Neural cell (in vitro differentiated cells): ENCODE data around the gene TNFRSF17. TPM values are rescaled to one million over a fixed set of nuclear protein-coding genes. Genes with fewer than 3 reads are reported as not detected.

Experiments used
- H2AFZ ChIP-seq: fragments of 200-600, 300-800 bp; sonication (generic), shearing (Covaris generic); 2 replicates; pipeline ENCODE4 v1.6.0; 2014; ENCODE audit warnings: low read depth, mild to moderate bottlenecking, antibody characterized with exemption, low read length, moderate library complexity
- H3F3A ChIP-seq: fragments of 200-600 bp; shearing (Covaris generic); 2 replicates; pipeline ENCODE4 v1.6.1; 2016; ENCODE audit warnings: mild to moderate bottlenecking, moderate library complexity, mixed read lengths, antibody characterized with exemption, low read length; ENCODE audit not compliant: insufficient read depth, poor library complexity, severe bottlenecking
- H3K27ac ChIP-seq: fragments of 200-600, 300-800 bp; sonication (generic), shearing (Covaris generic); 2 replicates; pipeline ENCODE4 v1.5.1; 2014; ENCODE audit warnings: mild to moderate bottlenecking, low read length, moderate library complexity
- H3K27me3 ChIP-seq: fragments of 300-800, 200-600 bp; sonication (generic), shearing (Covaris generic); 2 replicates; pipeline ENCODE4 v1.6.0; 2014; ENCODE audit warnings: mild to moderate bottlenecking, low read depth, low read length, moderate library complexity; ENCODE audit not compliant: insufficient read depth
- H3K36me3 ChIP-seq: fragments of 300-800, 200-600 bp; sonication (generic), shearing (Covaris generic); 2 replicates; pipeline ENCODE4 v1.5.1; 2014; ENCODE audit warnings: mild to moderate bottlenecking, antibody characterized with exemption, low read length, moderate library complexity; ENCODE audit not compliant: insufficient read depth
- H3K4me2 ChIP-seq: fragments of 300-800, 200-600 bp; sonication (generic), shearing (Covaris generic); 2 replicates; pipeline ENCODE4 v1.6.0; 2014; ENCODE audit warnings: mild to moderate bottlenecking, low read length
- H3K4me3 ChIP-seq: fragments of 300-800, 200-600 bp; sonication (generic), shearing (Covaris generic); 2 replicates; pipeline ENCODE4 v1.5.1; 2014; ENCODE audit warnings: mild to moderate bottlenecking, low read length, moderate library complexity
- H3K79me2 ChIP-seq: fragments of 200-600 bp; shearing (Covaris generic); replicated peaks from 2 replicates; pipeline ENCODE4 v1.6.0; 2014; ENCODE audit warnings: mild to moderate bottlenecking, low read length, moderate library complexity; ENCODE audit not compliant: insufficient read depth
- H3K9ac ChIP-seq: fragments of 300-800, 200-600 bp; sonication (generic), shearing (Covaris generic); 2 replicates; pipeline ENCODE4 v1.6.1; 2016; ENCODE audit warnings: mild to moderate bottlenecking, low read length, mixed read lengths
- H3K9me2 ChIP-seq: fragments of 200-600 bp; shearing (Covaris generic); 2 replicates; pipeline ENCODE4 v1.6.1; 2016; ENCODE audit warnings: mild to moderate bottlenecking, low read length, mixed read lengths; ENCODE audit not compliant: insufficient read depth
- H3K9me3 ChIP-seq: fragments of 200-600, 300-800 bp; sonication (generic), shearing (Covaris generic); 2 replicates; pipeline ENCODE4 v1.6.1; 2016; ENCODE audit warnings: mild to moderate bottlenecking, mixed run types, low read length, moderate library complexity, mixed read lengths
- H4K20me1 ChIP-seq: fragments of 200-600 bp; shearing (Covaris generic); 2 replicates; pipeline ENCODE4 v1.6.1; 2016; ENCODE audit warnings: mild to moderate bottlenecking, mixed run types; ENCODE audit not compliant: insufficient read depth
- EP300 ChIP-seq: fragments of 450-650 bp; conservative IDR thresholded peaks from 2 replicates; pipeline ENCODE4 v1.6.1; 2014; ENCODE audit warnings: antibody characterized with exemption, mild to moderate bottlenecking, moderate library complexity; ENCODE audit not compliant: poor library complexity, severe bottlenecking
- EZH2 ChIP-seq: fragments of 200-600, 300-800 bp; shearing (Covaris generic), sonication (generic); IDR thresholded peaks from 2 replicates; pipeline ENCODE4 v1.6.1; 2014; ENCODE audit warnings: antibody characterized with exemption, low read length, borderline replicate concordance, mild to moderate bottlenecking; ENCODE audit not compliant: insufficient read depth, poor library complexity, severe bottlenecking
- MXI1 ChIP-seq: fragments of 450-650 bp; conservative IDR thresholded peaks from 2 replicates; pipeline ENCODE4 v1.6.1; 2014; ENCODE audit warnings: antibody characterized with exemption, mild to moderate bottlenecking; ENCODE audit not compliant: poor library complexity, severe bottlenecking
- POLR2AphosphoS5 ChIP-seq: IDR thresholded peaks from 2 replicates; pipeline ENCODE4 v1.6.1; 2012
- RAD21 ChIP-seq: fragments of 450-650 bp; conservative IDR thresholded peaks from 2 replicates; pipeline ENCODE4 v1.6.1; 2014; ENCODE audit warnings: antibody characterized with exemption, mild to moderate bottlenecking, moderate library complexity
- REST ChIP-seq: IDR thresholded peaks from 2 replicates; pipeline ENCODE4 v1.6.1; 2012; ENCODE audit warnings: borderline replicate concordance
- SMC3 ChIP-seq: fragments of 450-650 bp; conservative IDR thresholded peaks from 2 replicates; pipeline ENCODE4 v1.6.1; 2014; ENCODE audit warnings: antibody characterized with exemption, mild to moderate bottlenecking, moderate library complexity; ENCODE audit not compliant: poor library complexity
- TAF1 ChIP-seq: IDR thresholded peaks from 2 replicates; pipeline ENCODE4 v1.6.1; 2012; ENCODE audit warnings: low read depth
- polyA plus RNA-seq: library from polyadenylated mRNA; depleted of rRNA; stranded (reverse); fragments of >200 nt; gene quantifications from 2 replicates; pipeline ENCODE4 v1.2.3, GENCODE V29; 2014
- TF ChIP-seq, protein P1 (sequence below): fragments of 450-650 bp; IDR thresholded peaks from 2 replicates; pipeline ENCODE4 v1.5.1; 2014; ENCODE audit warnings: antibody characterized with exemption, mild to moderate bottlenecking, moderate library complexity; ENCODE audit not compliant: poor library complexity, severe bottlenecking

Gene TNFRSF17
- polyA plus RNA-seq, 1 donor from 2014 or later = not detected

- Histone ChIP-seq H3K9me2 (no peaks in the 10 kb centered on the region), H3K4me3 (no peak overlapping the region), H4K20me1 (no peaks in the 10 kb centered on the region), H3K27ac (no peak overlapping the region), H3K36me3 (no peaks in the 10 kb centered on the region), H3K9me3 (no peaks in the 10 kb centered on the region), H3K79me2 (peaks cover 10% of the 10 kb centered on the region), H3K27me3 (no peaks in the 10 kb centered on the region), H3K4me2 (no peak overlapping the region), H3K9ac (no peak overlapping the region), H2AFZ (no peak overlapping the region), H3F3A (no peaks in the 10 kb centered on the region)
- TF ChIP-seq POLR2AphosphoS5 = no peak
- TF ChIP-seq REST = no peak
- TF ChIP-seq, protein P1, sequence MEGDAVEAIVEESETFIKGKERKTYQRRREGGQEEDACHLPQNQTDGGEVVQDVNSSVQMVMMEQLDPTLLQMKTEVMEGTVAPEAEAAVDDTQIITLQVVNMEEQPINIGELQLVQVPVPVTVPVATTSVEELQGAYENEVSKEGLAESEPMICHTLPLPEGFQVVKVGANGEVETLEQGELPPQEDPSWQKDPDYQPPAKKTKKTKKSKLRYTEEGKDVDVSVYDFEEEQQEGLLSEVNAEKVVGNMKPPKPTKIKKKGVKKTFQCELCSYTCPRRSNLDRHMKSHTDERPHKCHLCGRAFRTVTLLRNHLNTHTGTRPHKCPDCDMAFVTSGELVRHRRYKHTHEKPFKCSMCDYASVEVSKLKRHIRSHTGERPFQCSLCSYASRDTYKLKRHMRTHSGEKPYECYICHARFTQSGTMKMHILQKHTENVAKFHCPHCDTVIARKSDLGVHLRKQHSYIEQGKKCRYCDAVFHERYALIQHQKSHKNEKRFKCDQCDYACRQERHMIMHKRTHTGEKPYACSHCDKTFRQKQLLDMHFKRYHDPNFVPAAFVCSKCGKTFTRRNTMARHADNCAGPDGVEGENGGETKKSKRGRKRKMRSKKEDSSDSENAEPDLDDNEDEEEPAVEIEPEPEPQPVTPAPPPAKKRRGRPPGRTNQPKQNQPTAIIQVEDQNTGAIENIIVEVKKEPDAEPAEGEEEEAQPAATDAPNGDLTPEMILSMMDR = no peak
- TF ChIP-seq RAD21 = no peak
- TF ChIP-seq SMC3 = no peak
- no peak for TF ChIP-seq TAF1
- no peak for TF ChIP-seq EP300
- no peak for TF ChIP-seq MXI1
- TF ChIP-seq EZH2 = no peak
Measured at GRCh38 chr16:11973070-11973469, 8.1 kb downstream of the TNFRSF17 start.

GRCh38 chr16:11976850-11977375, 11.9 kb downstream of the TNFRSF17 start:
- Histone ChIP-seq H3K4me2 (peak overlapping the region; percentile 75), H3K9me2 (no peaks in the 10 kb centered on the region), H3F3A (no peaks in the 10 kb centered on the region), H3K27me3 (no peaks in the 10 kb centered on the region), H3K9ac (peak overlapping the region; percentile 83), H3K36me3 (no peaks in the 10 kb centered on the region), H3K9me3 (no peaks in the 10 kb centered on the region), H3K27ac (no peak overlapping the region), H3K4me3 (peak overlapping the region; percentile 86), H3K79me2 (peaks cover 10% of the 10 kb centered on the region), H2AFZ (peak overlapping the region; percentile 91), H4K20me1 (no peaks in the 10 kb centered on the region)
- TF ChIP-seq REST = no peak
- no peak for TF ChIP-seq TAF1
- no peak for TF ChIP-seq SMC3
- TF ChIP-seq EP300 = no peak
- no peak for TF ChIP-seq POLR2AphosphoS5
- no peak for TF ChIP-seq EZH2
- no peak for TF ChIP-seq MXI1
- no peak for TF ChIP-seq RAD21
- TF ChIP-seq, protein P1 = no peak
